NCI-H146 (cell line): ENCODE data around the gene TEX13D.
A peak's percentile ranks its signal among the peaks of the same experiment; 100 is the strongest.
"Not testable (repeated sequence)": the region's sequence is repeated elsewhere in the genome, so short reads cannot be mapped to it uniquely, and the experiment has no call there.

Experiments
- DNase-seq: peaks from one replicate; lab custom pipeline; 2025; lab: John Stamatoyannopoulos, UW

The TEX13D gene

DNA sequence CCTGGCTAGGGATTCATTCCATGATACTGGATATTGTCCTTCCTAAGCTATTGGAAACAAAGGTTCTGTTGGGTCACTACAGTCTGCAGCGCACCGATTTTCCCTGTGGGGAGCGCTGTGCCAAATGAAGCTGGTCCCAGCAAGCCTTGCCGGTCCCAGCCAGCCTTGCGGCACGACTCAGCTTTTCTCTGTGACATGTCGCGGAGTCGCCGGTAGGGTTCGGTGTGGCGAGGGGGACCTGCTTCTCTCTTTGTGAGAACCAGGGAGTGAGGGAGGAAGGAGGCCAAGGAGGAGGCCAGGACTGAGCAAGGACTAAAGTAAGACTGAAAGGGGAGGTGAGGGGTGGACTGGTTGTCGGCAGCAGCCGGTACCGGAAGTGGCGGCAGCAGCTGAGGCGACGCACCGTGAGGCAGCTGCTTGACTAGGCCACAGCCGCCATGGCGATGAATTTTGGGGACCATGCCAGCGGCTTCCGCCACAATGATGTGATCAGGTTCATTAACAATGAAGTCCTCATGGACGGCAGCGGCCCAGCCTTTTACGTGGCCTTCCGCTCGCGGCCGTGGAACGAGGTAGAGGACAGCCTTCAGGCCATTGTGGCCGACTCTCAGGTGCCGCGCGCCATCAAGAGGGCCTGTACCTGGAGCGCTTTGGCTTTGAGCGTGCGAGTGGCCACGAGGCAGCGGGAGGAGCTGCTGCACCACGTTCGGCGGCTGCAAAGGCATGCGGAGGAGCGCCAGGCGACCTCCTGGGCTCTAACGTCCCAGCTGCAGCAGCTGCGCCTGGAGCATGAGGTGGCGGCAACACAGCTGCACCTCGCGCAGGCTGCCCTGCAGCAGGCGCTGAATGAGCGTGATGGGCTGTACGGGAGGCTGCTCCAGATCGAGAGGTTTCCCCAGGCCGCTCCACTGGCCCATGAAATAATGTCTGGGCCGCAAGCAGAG lies at the start of gene TEX13D:
TEX13D (plus strand) TSS at position 180 of the 944 bp plus-strand sequence; CDS start at position 438, 258 bp downstream.
- no peak for DNase-seq

DNA sequence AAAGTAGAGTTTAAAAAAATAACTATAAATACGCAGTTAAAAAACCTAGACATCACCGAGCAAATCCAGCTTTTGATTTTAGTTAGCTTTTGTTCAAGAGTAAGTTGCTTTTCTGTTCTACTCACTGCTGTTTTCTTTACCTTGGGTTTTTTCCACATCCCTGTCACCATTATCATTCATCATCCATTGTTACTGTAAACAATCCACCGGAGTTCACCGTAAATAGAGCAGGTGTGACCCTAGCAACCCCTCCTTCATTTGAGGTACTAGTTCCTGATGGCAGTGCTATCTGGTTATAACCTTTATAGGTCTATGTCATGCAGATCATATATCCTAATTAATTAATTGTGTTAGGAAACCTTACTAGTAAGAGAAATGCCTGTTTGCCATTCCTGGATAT lies 43.0 kb upstream of the TEX13D start:
- peak; percentile 88 for DNase-seq

GRCh38 chrX:124293810-124294209 lies 38.6 kb upstream of the TEX13D start:
- DNase-seq, result no peak

DNA sequence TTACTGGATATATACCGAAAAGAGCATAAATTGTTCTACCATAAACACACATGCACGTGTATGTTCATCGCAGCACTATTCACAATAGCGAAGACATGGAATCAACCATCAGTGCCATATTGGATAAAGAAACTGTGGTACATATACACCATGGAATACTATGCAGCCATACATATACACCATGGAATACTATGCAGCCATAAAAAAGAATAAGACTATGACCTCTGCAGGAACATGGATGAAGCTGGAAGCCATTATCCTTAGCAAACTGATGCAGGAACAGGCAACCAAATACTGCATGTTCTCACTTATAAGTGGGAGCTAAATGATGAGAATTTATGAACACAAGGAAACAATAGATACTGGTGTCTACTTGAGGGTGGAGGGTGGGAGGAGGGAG lies 33.1 kb upstream of the TEX13D start:
- DNase-seq, result not testable (repeated sequence)

GRCh38 chrX:124300405-124300804 lies 32.1 kb upstream of the TEX13D start:
- DNase-seq, result no peak

DNA sequence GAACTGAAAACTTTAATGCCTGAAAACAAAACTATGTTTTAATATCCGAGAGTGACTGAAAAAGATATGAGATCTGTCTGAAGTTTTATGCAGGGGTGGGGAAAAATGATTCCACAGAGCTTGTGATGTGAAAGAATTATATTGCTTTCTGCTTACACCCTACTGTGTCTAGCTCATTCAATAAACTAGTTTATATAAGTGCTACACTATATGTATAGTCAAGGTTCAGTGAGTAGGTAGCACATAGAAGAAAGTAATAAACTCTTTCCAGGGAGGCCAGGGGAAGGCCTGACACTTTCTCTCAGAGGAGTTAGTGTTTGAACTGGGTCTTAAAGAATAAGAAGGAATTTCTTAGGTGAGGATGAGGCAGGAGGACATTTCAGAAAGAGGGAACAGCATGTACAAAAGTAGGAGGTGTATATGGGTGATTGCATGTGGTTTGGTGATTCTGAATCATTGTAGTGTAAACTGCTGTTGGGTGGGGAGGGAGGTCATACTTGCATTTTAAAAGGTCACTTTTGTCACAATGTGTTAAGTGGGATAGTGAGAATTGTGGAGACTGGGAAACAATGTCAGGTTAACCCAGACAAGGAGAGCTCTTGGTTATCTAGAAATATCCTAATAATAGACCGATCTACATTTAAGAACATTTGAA lies 25.1 kb upstream of the TEX13D start:
- no peak for DNase-seq

DNA sequence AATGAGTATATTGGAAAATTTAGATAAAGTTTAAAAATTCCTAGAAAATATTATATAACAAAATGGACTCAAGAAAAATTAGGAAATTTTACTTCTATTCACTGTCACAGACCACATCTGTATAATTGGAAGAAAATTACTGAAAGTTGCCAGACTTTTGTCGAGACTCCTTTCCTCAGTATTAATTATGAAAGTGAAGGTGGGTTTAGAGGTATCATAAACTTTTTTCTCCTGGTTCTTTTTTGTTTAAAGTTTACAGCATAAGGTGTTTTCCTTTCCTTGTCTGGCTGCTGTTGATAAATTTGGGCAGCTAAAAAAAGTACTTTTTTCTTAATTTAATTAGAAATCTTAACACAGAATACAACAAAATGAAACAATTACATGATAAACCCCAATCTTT lies 6.7 kb upstream of the TEX13D start:
- DNase-seq, result no peak

- DNase-seq, result no peak
Measured at GRCh38 chrX:124328765-124329164, 3.7 kb upstream of the TEX13D start.

GRCh38 chrX:124333862-124334261 lies 1.4 kb downstream of the TEX13D start:
- DNase-seq, result no peak

GRCh38 chrX:124334555-124334954 lies 2.1 kb downstream of the TEX13D start:
- DNase-seq, result not testable (repeated sequence)

GRCh38 chrX:124335598-124335997 lies 3.1 kb downstream of the TEX13D start:
- DNase-seq, result no peak

GRCh38 chrX:124337916-124338315 lies 5.5 kb downstream of the TEX13D start:
- no peak for DNase-seq

DNA sequence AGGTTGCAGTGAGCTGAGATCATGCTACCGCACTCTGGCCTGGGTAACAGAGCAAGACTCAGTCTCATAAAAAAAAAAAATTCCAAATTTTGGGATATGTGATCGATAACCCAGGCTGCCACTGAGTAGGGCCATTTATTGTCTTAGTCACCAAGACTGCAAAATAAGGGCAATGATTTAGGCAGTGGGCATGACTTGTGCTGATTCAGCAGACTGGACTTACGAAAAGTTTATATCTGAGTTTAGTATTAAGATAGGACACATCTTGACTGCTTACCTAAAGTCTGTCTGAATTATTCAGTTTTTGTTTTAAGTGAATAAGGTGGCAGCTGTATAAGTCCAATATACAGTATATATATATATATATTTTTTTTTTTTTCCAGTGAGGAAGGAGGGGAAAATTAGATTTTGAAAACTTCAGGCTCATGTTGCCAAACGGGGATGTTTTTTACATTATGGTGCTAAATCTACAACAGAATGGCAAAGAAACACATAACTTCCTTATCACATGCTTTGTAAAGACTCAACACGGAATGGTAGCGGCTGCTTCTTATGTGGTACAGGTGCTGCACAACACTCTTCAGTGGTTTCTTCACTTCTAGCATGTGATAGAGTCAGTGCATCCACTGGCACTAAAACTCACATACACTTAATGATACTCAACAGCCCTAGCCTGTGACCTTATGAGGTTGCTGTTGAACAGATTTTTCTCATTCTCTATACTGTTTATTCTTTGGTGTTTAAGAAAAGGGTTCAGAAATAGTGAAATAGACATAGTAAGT lies 6.5 kb downstream of the TEX13D start:
- no peak for DNase-seq

DNA sequence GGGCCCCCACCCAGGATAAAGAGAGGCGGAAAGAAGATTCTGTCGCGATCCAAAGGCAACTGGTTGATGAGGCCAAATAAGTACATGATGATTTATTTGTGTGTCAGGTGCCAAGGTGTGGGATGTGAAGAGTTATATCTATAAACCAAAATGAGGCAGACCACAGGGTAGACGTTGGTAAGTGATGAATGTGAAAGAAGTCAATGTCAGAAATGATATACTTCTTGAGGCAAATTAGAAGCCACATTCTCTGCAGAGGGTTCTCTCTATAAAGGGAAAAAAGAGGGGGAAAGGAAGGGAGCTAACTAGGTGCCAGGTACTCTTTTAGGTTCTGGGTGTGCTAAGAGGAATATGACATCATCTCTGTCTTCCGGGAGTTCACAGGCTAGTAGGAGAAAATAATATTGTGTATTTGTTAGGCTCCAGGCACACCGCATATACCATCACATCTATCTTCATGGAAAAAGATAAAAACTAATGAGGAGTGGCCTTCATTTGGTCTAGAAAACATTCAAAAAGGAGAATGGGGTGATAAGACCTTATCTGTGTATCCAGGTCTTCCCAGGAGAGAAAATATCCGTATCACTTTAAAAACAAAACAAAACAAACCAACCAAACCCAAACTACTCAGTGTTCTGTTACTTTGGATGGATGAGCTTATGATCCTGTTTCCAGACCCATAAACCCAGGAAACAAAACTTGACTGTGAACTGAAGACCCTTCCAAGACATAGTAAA lies 9.1 kb downstream of the TEX13D start:
- no peak for DNase-seq

GRCh38 chrX:124342174-124342867 lies 9.9 kb downstream of the TEX13D start:
- DNase-seq, result no peak

GRCh38 chrX:124343016-124343415 lies 10.6 kb downstream of the TEX13D start:
- no peak for DNase-seq

DNA sequence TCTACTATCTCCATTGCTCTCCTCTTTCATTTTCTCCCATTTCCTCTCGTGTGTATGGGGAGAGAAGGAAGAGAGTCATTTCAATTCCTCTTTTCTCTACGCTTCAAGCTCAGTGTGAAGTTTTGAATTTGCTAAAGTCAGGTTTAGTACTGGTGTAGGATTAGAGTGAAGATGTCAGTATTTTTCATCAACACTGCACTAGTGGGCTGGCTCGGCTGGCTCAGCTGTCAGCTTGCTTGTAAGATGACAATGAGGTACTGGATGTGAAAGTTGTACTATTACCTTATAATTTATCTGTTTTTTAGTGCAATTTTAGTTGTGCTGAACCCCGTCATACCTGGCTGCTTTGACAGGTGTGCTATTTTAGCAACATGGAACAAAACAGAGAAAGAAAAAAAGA lies 11.8 kb downstream of the TEX13D start:
- DNase-seq, result no peak

DNA sequence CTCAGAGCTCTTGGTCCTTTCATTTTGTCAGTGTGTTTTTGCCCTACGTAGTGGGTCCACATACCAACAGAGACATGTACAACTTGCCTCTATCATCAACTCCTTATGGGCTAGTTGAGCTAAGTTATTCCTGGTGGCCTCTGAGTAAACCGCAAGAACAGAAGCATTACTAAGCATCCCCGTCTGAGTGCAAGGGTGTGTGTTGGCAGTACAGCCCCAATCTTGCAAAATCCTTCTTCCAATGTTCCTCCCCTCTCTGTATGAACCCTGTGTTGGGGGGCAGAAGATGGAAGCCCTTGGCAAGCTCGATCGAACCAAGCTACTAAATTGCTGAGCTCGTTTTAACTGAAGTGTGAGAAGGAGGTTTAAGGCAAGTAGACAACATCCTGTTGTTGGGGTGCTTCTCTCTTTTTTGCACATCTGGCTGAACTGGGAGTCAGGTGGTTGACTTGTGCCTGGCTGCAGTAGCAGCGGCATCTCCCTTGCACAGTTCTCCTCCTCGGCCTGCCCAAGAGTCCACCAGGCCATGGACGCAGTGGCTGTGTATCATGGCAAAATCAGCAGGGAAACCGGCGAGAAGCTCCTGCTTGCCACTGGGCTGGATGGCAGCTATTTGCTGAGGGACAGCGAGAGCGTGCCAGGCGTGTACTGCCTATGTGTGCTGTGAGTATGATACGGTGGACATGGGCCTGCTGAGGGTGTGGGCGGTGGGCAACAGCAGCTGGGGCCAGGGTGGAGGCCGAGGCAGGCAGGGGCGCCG lies 13.8 kb downstream of the TEX13D start, which contains the start of gene SH2D1A:
SH2D1A (plus strand) TSS at position 447 of the 760 bp plus-strand sequence; CDS start at position 527, 80 bp downstream.
- DNase-seq, result no peak

DNA sequence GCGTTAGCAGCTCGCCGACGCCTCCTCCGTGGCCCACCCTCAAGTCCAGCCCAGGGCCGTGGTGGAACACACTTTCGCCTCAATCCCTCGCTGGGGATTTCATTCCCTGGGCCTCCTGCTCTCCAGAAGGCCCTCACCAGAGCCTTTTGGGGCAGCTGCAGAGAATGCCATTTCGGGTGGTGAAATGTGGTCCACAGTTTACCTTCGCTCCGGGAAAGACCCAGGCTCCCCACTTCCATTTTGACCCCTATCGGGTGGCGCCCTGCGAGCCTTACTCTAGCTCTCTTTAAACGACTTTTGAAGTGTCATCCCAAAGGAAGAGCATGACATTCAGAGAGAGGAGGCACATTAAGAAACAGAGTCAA lies 14.4 kb downstream of the TEX13D start:
- no peak for DNase-seq

DNA sequence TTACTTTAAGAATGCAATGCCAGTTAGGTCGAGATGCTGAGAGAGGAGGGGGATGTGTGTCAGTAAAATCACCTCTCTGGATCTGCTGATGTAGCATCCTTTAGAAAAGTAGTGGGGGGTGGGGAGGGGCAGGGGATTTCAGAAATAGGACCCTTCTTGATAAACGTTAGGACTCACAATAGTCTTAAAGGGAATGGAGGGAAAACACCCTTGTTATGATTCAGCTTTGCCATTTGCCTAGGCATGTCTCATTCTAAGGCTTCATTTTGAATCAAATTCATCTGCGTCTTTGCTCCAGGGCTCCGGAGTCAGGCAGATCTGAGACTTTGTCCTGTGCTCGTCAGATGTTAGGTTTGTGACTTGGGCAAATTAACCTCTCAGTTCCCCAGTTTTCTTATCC lies 14.8 kb downstream of the TEX13D start:
- no peak for DNase-seq
